CMK (cell line): ENCODE data around the gene HMGCLL1.

Experiments
- DNase-seq: peaks from one replicate; pipeline ENCODE4 v3.0.0-alpha.2; 2010; ENCODE audit warnings: low read depth

Gene HMGCLL1

DNA sequence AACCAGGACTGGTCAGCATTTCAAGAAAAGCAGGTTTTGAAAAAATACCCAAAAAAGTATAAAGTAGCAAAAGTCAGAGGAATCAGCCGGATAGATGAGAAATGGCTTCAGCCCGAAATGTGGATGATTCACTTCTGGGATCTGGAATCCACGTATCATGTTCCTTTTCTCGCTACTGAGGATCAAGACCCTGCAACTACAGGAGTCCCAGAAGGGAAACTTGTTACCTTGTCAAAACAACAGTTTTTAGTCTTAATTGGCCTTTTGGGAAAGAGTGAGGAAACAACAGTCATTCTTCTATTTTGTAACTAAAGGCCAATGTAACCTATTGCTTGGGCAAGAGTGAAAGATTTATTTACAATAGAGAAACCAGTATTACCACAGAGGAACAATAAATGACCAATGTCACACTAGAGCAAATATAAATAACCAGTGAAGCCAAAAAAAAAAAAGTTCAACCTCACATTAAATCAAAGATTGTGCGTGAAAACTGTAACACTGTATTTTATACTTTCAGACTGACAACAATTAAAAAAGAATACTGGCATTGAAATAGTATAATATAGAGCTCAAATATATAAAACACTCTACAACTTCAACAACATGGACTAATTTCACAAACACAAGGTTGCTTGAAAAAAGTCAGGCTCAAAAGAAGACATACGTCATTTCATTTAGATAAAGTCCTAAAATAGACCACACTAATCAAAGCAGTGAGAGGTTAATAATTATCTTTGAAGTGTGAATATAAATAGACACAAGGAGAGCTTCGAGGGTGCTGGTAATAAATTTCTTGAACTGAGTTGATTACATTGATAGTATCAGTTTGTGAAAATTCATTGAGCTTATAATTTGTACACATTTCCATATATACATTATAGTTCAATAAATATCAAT, 135.5 kb downstream of the HMGCLL1 start:
- DNase-seq: no peak

DNA sequence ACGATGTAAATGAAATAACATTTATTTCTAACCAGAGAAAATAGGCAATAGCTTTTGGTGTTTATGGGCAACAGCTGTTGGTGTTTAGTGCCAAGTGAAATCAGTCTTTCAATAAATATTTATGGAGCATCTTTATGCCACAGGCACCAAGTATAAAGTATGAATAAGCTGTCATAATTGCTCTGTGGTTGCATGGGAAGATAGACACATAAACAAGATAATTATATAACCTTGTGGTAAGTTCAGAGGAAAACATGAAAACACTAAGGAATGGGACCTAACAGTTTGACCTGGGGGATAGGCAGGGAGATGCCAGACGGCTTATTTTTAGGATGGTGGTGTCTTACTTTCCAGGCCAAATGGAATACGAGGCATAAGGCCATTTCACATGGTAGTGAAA, 140.8 kb downstream of the HMGCLL1 start:
- DNase-seq: no peak

DNA sequence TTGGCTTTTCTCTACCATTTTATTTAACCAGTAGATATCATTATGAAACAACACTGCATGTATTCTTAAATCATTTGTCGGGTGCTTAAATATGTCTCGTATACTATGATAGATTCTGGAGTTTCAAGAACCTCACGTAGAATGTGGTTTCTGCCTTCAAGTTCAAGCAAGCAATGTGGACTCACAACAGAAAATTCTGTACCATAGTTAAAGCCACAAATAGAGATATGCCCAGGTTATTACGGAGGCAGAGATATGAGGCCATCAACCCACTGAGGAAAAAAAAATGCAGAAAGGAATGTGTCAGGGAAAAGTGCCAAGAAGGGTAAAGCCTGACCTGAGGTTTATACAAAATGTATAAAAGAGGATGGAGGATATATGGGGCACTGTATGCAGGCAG, 141.9 kb downstream of the HMGCLL1 start:
- no peak for DNase-seq

DNA sequence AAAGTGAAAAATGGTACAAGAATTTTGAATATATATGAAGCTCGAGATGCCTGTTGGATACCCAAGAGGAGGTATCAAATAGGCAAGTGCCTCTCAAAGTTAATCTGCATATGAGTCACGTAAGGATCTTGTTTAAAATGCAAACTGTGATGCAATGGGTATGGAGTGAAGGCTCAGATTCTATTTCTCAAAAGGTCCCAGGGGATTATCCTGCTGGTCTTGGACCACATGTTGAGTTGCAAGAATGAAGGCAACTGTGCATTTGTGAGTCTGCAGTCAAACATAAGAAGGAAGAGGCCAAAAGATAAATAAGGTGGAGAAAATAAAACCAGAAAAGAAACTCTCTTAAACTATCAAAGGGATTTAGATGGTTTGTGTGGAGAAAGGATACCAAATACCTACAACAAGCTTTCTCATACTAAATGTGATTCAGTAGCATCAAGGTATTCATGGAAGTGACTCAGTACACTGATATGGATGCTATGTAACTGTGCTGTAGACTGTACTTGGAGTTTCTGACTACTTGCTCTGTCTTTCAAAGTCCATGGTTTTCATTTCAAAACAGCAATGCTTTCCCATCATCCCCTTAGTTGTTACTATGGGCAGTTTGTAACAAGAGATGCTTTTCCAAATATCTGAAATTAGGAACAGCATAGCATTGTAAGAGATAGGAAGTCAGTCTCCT, 145.4 kb downstream of the HMGCLL1 start:
- no peak for DNase-seq

DNA sequence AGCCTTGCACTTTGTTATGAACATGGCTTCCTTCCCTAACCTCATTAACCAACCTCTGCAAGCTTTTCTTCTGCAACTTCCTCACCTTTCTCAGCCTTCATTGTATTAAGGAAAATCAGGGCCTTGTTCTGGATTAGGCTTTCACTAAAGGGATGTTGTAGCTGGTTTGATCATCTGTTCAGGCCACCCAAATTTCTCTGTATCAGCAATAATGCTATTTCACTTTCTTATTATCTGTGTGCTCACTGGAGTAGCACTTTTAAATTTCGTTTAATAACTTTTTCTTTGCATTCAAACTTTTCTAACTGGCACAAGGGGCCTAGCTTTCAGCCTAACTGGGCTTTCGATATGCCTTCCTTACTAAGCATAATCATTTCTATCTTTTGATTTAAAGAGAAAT, 155.1 kb downstream of the HMGCLL1 start:
- no peak for DNase-seq

DNA sequence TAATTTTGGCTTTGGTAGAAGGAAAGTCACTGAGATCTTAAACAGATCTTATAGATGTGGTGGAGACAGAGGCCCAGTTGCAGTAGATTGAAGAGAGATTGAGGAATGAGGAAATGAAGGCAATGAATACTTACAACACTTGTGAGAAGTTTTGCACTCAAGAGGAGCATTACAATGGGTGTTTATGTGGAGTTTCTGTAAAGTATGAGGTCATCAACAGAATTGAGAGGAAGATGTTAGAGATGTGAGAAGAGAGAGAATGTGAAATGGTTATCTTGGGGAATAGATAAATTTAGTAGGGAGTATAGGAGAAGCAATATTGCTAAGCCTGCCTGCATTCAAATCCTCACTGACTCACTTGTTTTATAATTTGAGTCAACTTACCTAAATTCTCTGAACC, 168.3 kb downstream of the HMGCLL1 start:
- no peak for DNase-seq

DNA sequence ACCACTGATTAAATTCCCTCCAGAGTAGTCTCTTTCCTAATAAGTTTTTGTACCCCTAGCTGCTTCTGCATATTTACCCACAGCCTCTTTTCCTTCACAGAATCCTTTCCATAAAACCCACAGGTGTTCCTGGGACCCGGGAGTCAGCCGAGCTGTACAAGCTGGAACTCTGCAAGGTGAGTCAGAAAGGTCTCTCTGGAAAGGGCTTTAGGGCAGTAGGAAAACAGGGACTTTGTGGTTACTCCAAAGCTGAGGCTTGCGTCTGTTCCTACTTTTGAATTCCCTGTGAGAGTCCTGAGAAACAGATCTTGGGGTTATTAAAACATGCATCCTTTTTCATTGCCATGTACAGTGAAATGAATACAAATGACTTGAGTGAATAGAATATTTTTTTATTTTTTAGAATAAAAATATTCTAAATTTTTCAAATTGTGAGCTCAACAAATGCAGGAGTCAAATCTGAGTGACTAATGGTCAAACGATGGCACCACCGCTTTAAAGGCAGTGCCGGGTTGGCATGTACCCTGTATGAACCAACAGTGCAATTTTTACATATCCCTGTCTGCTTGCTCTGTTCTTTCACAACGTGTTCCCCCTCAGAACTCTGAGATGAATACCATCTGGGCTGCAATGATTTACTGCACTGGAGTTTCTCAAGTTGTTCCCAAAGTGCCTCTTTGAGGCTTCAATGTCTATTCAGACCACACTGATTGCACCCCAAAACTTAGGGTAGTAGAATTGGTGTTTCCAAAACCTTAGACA, 173.3 kb downstream of the HMGCLL1 start:
- DNase-seq: no peak

DNA sequence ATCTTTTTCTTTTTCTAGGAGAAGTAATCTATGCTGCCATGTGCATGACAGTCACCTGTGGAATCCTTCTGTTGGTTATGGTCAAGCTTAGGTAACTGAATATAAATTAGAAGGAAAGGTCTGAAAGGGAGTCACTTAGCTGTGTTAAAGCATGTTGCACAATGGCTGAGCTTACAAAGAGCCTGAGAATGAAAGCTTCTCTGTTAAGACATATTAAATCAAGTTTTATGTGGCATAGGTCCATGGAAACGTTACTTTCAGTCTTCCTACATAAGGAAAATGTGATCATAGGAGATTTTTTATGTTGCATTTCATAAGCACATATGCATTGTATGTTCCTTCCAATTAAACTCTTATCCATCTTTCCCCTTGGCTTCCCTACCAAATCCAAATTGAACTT, 179.6 kb downstream of the HMGCLL1 start:
- no peak for DNase-seq

DNA sequence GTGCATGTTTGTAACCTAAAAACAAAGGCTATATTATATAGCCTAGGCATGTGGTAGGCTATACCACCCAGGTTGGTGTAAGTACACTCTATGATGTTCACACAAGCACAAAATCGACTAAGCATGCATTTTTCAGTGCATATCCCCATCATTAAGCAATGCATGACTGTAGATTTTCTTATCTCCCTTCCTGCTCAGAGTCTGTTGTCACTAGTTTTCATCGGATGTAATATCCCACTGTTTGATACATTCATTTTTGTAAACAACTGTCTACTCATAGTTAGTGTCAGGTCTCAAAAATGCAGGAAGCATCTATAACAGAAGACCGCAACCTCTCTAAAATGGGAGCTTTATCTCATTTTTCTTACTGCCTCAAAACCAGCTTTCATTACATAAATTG, 181.0 kb downstream of the HMGCLL1 start:
- no peak for DNase-seq

DNA sequence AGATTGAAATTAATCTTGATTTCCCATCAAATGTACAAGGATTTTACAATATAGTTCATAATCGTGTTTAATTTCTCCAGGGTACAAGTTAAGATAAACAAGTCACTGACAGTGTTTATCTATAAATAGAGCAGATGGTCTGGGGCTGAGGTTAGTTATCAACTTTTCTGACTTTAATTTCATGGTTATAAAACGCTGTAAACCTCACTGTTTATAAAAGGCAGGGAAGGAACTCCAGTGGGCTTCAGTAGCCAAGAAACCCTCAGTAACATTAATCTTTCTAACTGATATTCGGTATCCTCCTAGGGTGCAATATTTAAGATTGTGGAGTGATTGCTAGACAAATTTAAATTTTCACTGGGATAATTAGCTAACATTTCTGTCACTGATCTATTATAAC, 183.1 kb downstream of the HMGCLL1 start:
- no peak for DNase-seq

DNA sequence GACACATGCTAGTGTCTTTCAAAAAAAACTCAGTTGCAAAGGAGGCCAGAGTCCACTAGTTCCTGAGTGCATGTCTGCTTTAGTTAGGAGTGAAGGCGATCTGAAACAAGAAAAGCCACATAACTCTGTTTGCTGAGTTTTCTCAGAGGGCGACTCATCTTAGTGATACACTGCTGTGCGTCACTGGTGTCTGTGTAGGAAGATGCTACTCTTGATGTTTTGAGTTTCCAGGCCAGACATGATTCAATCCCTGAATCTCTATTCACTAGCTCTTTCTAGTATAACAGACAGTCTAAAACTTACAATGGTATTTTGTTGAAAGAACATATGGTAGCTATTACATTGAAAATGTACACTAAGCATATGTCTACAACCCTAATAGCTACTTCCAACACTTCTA, 190.8 kb downstream of the HMGCLL1 start:
- DNase-seq: no peak
